Gastrocnemius medialis (tissue), 4 donors: Measurements from ENCODE around the gene NAA11.

ENCODE experiments used
- CTCF ChIP-seq, 5 experiments: fragments of 450-650 bp in 3 of 5; fragments of 200-600 bp in 2 of 5; sonication (generic) in 2 of 5; IDR thresholded peaks in 4 of 5; conservative IDR thresholded peaks in 1 of 5; 1 replicate in 4 of 5; 2 replicates in 1 of 5; pipeline ENCODE4 v1.5.1; 2016 to 2019; ENCODE audit warnings: antibody characterized with exemption in 5 of 5, mild to moderate bottlenecking in 3 of 5, moderate library complexity in 3 of 5
- POLR2A ChIP-seq, 2 donors: fragments of 450-650 bp; IDR thresholded peaks; one replicate each; pipeline ENCODE4 v1.6.1; 2017; ENCODE audit warnings: antibody characterized with exemption in 2 of 2, mild to moderate bottlenecking in 2 of 2, moderate library complexity in 2 of 2

- TF ChIP-seq POLR2A (IDR thresholded peaks at IDR 0.05) = no peak
- no peak for TF ChIP-seq CTCF (IDR thresholded peaks at IDR 0.05 in 4 of 5, conservative IDR thresholded peaks at IDR 0.05 in 1 of 5)
These were observed 36.8 kb upstream of the NAA11 start for GRCh38 chr4:79362626-79363025.
